ENCODE results near the gene IMMP2L. TPM values are rescaled to one million over a fixed set of nuclear protein-coding genes. Genes with fewer than 3 reads are reported as not detected.

IMMP2L gene
- total and polyA plus RNA-seq, 7 donors, result 9.3 to 43.0 (median 19.2) TPM

DNA sequence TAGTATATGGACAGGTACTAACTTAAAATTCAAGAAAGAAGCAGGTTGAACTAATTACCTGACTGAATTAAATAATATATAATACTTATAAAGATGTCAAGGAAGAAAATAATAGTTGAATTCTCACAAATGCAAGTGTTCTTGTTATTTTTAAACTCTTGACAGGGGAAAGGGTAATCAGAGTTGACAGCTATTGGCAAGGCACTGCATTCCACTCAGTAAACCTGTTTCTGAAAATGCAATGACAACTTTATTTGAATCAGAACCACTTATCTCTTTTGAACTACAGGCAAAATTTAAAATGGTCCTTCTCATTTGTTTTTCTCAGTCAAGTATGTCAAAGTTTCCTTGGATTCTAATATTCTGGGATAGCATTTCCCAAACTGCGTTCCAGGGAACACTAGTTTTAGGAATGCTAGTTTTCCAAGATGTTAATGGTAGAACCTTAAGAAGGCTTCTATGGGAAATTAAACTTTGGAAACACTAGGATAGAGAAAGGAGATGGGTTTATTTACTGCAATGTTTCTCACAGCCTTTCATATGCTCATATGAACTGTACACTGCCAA, 575.1 kb downstream of the IMMP2L start:
- DNase-seq (no peak), ATAC-seq (no peak)
- WGBS, 3 donors, result 95 to 98% (median 97%) methylated on average over 1 of the region's 1 CpG
- no peaks in the 10 kb centered on the region for H3K36me3 ChIP-seq (ENCODE audit: insufficient read depth in 1 of 2, low read depth in 1 of 2)
- intact Hi-C loops (cut with DNase I), result no loop called here
- no peak overlapping the region for H3K27ac ChIP-seq
- no peak overlapping the region for H3K4me3 ChIP-seq
- H3K4me1 ChIP-seq, result no peaks in the 10 kb centered on the region
- TF ChIP-seq, protein P1, sequence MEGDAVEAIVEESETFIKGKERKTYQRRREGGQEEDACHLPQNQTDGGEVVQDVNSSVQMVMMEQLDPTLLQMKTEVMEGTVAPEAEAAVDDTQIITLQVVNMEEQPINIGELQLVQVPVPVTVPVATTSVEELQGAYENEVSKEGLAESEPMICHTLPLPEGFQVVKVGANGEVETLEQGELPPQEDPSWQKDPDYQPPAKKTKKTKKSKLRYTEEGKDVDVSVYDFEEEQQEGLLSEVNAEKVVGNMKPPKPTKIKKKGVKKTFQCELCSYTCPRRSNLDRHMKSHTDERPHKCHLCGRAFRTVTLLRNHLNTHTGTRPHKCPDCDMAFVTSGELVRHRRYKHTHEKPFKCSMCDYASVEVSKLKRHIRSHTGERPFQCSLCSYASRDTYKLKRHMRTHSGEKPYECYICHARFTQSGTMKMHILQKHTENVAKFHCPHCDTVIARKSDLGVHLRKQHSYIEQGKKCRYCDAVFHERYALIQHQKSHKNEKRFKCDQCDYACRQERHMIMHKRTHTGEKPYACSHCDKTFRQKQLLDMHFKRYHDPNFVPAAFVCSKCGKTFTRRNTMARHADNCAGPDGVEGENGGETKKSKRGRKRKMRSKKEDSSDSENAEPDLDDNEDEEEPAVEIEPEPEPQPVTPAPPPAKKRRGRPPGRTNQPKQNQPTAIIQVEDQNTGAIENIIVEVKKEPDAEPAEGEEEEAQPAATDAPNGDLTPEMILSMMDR (IDR thresholded peaks at IDR 0.05), result no peak
- no peaks in the 10 kb centered on the region for H3K27me3 ChIP-seq (ENCODE audit: insufficient read depth in 3 of 3, low read length in 2 of 3)
- H3K9me3 ChIP-seq, result no peaks in the 10 kb centered on the region

DNA sequence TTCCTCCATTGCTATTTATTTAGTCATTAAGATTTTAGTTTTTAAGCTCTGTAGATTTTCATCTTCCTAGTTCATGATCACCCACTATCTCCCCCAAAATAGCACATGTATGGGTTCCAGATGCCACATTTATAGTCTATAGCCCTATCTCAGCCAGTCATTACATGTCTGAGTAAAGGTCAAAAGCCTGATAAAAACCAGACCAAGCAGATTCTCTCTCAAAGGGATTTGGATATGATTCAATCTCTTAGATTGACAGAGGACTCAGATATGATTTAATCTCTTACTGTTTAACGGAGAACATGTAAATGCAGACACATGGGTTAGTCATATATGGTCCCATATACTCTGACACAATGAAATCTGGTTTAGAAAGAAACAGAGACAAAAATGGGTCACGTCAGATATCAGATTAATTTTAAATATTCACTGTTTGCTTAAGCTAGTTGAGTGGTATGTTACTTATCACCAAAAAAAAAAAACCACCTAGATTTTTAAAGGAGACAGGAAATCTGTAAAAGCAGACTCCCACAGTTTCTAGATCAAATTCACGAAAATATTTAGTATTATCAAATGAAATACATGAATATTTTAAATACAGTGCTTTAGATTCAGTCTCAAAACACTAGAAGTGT, 578.4 kb downstream of the IMMP2L start:
- H3K9me3 ChIP-seq, result no peaks in the 10 kb centered on the region
- intact Hi-C loops (cut with DNase I), result no loop called here
- WGBS, 3 donors, result 86 to 92% (median 88%) methylated on average over 3 of the region's 3 CpGs
- no peaks in the 10 kb centered on the region for H3K4me1 ChIP-seq
- no peaks in the 10 kb centered on the region for H3K27me3 ChIP-seq (ENCODE audit: insufficient read depth in 3 of 3, low read length in 2 of 3)
- H3K4me3 ChIP-seq, result no peak overlapping the region
- no peak overlapping the region for H3K27ac ChIP-seq
- TF ChIP-seq, protein P1 (IDR thresholded peaks at IDR 0.05), result no peak
- H3K36me3 ChIP-seq (ENCODE audit: insufficient read depth in 1 of 2, low read depth in 1 of 2), result no peaks in the 10 kb centered on the region
- DNase-seq (no peak), ATAC-seq (no peak)

DNA sequence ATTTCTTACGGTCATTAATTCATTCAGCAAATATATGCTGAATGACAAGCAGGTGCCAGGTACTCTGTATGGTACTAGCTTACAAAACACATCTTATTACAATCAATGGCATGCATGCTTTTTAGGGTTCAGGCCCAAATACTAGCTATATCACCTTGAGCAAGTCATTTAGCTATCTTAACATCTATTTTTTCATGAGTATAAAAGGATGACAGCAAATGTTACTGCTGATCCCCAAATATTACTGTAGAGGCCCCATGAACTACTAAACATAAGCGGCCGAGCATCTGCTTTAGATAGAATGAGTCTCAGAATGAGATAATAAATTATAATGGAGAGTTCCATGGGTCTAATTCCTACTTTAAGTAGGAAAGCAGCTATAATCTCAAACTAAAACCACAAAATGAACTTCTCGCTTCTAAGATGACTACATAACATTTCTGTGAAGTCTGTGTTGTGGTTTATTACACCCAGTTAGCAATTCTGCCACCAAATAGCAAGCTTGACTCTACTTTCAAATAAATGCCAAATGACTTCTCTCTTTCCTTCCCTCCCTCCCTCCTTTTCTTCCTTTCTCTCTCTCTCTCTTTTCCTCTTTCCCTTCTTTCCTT, 585.1 kb downstream of the IMMP2L start:
- TF ChIP-seq, protein P1 (IDR thresholded peaks at IDR 0.05), result no peak
- Histone ChIP-seq H3K27ac (no peak overlapping the region), H3K4me1 (no peaks in the 10 kb centered on the region), H3K36me3 (ENCODE audit: insufficient read depth in 1 of 2, low read depth in 1 of 2) (no peaks in the 10 kb centered on the region), H3K4me3 (no peak overlapping the region), H3K9me3 (no peaks in the 10 kb centered on the region), H3K27me3 (ENCODE audit: insufficient read depth in 3 of 3, low read length in 2 of 3) (no peaks in the 10 kb centered on the region)
- DNase-seq (no peak), ATAC-seq (no peak)
- WGBS, 3 donors, result 94 to 95% (median 95%) methylated on average over 4 of the region's 4 CpGs
- intact Hi-C loops (cut with DNase I), result no loop called here

DNA sequence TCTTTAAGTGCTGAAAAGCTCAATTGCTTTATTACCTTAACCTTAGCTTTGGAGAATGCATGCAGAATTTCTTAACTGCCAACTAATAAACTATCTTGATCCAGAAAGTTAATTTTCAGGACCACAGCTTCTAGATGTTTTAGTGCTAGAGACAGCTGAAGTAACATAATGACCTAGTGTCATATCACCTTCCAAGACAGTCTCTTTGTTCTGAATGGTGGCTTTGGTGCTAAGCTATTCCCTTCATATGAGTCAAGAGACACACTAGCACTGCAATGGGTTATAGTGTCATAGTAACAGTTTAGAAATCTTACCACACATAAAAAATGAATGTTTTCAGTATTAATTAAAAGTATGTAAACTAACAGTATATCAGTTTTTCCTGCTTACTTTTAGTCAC, 586.8 kb downstream of the IMMP2L start:
- intact Hi-C loops (cut with DNase I), result no loop called here
- no peak for ATAC-seq
- TF ChIP-seq, protein P1 (IDR thresholded peaks at IDR 0.05), result no peak

More for the DNA sequence above, 586.8 kb downstream of the IMMP2L start:
- Histone ChIP-seq H3K9me3 (no peaks in the 10 kb centered on the region), H3K36me3 (ENCODE audit: insufficient read depth in 1 of 2, low read depth in 1 of 2) (no peaks in the 10 kb centered on the region), H3K27ac (no peak overlapping the region), H3K4me1 (no peaks in the 10 kb centered on the region), H3K4me3 (no peak overlapping the region), H3K27me3 (ENCODE audit: insufficient read depth in 3 of 3, low read length in 2 of 3) (no peaks in the 10 kb centered on the region)
- no peak for DNase-seq

Data from psoas muscle (tissue), 8 donors.